HG03457 (cell line): ENCODE data around the gene CDC42BPG.
"Not testable (repeated sequence)": the region's sequence is repeated elsewhere in the genome, so short reads cannot be mapped to it uniquely, and the experiment has no call there.

Source experiments
- ATAC-seq: cut with Tn5 transposase; IDR thresholded peaks from one replicate; pipeline ENCODE4 v1.9.1; 2021; ENCODE audit warnings: moderate number of reproducible peaks; ENCODE audit not compliant: unreplicated experiment

Gene CDC42BPG

GRCh38 chr11:64834723-64835615 lies 9.5 kb downstream of the CDC42BPG start:
- no peak for ATAC-seq

GRCh38 chr11:64834031-64834722 lies 10.3 kb downstream of the CDC42BPG start:
- ATAC-seq, result no peak

DNA sequence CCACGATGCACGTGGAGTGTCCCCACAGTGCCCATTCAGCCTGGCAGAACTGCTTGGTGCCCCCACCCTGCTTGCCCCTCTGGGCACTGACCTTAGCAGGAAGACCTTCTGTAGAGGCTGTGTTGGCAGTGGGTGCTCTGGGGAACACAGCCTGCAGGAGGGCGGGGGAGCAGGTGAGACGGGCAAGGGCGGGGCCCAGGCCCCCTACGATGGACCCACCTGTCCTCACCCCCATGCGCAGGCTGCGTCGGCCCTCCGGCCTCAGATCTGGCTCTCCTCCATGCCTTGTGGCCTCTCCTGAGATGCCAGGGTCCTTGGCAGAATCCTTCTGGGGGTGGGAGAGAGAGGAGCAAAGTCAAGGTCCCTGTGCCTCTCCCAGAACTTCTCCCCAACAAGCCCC lies 10.9 kb downstream of the CDC42BPG start:
- no peak for ATAC-seq

GRCh38 chr11:64833198-64833502 lies 11.3 kb downstream of the CDC42BPG start:
- ATAC-seq, result no peak

DNA sequence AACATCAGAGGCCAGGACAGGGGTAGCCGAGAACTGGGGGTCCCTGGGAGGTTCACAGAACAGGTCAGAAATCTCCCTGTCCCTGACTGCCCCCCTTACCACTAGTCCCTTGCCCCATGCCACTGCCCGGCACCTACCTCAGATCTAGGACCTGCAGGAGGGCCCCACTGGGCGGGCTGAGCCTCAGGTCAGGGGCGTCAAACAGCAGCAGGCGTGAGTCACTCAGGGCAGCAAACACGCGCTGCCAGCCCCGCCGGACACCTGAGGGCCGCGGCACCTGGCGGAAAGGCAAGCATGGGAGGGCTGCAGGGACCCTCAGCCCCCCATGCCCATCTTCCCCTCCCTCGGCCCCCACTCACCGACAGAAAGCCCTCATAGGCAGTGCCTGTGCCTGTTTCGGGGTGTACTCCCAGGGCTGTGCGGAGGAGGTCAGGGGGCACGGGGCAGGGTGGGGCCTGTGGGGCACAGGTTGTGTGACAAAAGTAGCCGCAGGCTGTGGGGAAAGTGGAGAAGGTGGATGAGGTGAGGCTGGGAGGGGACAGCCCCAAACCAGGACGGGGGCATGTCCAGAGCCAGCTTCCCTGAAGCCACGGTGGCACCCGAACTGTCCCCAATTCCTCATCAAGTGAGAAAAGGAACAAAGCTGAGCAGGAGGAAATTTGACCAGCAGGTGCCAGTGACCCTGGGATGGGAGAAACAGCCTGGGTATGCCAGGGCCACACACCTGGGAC lies 11.8 kb downstream of the CDC42BPG start:
- ATAC-seq, result no peak

- no peak for ATAC-seq
Measured at GRCh38 chr11:64831411-64831891, 13.0 kb downstream of the CDC42BPG start.

GRCh38 chr11:64829536-64830251 lies 14.8 kb downstream of the CDC42BPG start:
- no peak for ATAC-seq

DNA sequence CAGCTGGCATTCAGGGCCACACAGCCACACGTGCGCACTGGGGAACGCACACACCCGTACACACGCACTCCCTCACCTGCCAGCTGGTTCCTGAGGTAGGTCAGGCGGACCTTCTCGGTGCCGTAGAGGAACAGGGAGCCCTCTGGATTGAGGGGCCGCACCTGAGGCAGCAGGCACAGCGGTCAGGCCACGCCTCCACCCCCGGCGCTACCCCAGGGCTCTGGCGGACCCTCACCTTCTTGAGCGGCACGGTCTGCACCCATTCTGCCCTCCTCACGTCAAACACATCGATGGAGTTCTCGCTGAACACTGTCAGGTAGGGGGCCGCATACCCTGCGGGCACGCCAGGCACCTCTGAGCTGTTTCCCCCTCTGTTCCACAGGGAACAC lies 17.0 kb downstream of the CDC42BPG start:
- no peak for ATAC-seq

GRCh38 chr11:64826578-64827450 lies 17.6 kb downstream of the CDC42BPG start:
- ATAC-seq, result no peak

DNA sequence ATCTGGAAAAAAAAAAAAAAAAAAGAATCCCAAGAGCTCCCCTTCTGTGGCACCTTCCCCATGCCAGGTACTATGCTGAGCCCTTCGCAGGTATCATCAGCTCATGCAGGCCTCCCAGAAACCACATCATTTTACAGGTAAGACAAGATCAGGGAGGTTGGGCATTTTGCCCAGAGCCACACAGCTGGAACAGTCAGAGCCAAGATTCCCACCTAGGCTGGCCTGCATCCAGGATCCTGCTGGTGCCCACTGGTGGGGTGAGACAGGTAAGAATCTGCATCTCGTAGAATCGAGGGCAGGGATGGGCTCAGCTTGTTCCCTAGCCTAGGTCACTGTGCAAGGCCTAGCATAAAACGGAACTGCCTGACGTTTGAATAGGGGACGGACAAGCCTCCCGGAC lies 18.4 kb downstream of the CDC42BPG start:
- no peak for ATAC-seq

DNA sequence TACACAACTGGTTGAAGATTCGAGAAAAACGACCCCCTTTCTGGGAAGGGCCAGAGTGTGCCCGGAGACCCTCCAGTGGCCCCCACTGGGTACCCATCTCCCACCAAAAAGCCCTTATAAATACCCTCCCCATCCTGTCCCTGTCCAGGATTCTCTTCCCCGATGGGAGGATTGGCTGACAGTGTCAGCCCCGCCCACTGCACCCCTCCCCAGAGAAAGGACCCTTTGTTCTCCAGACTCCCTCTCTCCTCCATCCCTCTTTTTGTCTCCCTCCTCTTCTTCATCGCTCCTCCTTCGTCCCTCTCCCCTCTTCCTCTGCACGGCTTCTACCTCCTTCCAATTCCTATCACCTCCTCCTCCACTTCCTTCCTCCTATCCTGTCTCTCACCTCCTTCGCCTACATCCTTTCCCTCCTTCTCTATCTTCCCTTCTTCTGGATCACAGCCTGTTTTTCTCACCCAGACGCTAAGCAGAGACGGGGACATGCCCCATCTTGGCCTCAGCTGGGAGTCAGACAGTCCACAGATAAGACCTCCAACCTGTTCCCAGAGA lies 20.8 kb downstream of the CDC42BPG start:
- ATAC-seq, result no peak

- ATAC-seq, result no peak
Measured at GRCh38 chr11:64817476-64817875, 27.0 kb downstream of the CDC42BPG start.

GRCh38 chr11:64815433-64815832 lies 29.0 kb downstream of the CDC42BPG start:
- ATAC-seq, result not testable (repeated sequence)

DNA sequence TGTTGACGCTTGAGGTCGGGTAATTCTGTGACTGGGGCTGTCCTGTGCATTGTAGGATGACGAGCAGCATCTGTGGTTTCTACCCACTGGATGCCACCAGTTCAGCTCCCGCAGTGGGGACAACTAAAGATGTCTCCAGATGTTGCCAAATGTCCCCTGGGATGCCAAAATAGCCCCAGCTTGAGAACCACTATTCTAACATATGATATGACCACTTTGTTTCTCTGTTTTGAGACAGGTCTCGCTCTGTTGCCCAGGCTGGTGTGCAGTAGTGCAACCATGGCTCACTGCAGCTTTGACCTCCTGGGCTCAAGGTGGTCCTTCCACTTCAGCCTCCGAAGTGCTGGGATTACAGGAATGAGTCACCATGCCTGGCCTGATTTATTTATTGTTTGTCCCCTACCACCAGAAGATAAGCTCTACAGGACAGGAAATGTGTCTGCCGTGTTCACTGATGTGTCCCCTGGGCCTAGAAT lies 29.7 kb downstream of the CDC42BPG start:
- peak; percentile 50 for ATAC-seq

DNA sequence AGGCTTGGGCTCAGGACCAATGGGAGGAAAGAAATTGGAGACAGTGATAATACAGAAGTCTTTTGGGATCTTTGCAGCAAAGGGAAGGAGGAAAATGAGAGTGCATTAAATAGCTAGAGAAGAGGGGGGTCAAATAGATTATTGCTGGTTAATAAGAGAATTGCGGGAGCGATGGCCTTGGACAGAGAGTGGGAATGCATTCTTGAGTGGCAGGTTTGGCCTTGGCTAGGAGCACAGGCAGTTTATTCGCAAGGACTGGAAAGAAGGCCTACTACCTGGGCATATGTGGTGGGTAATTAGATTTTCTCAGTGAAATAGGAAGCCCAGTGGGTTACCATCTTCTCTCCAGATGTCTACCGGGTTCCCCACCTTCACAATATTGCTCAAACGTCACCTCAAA lies 30.6 kb downstream of the CDC42BPG start:
- no peak for ATAC-seq

GRCh38 chr11:64810891-64811272 lies 33.6 kb downstream of the CDC42BPG start:
- ATAC-seq, result peak; percentile 8

DNA sequence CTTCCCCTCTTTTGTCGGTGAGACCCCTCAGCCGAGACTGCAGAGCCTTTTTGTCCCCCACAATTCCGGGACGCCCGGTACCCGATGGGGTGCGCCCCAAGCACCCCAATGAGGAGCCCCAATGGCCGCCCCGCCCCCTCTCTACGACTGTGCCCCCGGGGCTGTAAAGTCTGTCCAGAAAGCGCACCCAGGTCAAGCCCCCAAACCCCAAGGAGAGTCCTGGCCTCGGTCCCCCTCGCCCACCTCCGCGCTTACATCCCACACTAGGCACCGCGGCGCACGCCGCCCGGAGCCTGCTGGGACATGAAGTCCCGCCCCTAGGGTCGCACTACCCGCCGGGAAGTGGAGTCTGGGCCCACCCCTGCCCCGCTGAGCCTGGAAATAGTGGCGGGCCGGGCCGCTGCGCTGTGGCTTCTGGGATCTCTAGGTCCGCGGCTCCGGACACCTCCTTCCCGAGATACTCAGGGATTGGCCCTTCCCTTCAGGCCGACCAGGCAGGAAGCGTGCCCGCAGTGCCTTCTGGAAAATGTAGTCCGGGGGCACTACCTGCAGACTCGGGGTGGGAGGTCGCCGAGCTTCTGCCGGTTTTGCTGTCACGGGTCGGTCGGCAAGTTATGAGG lies 34.1 kb downstream of the CDC42BPG start, which contains the start of gene MEN1:
Gene MEN1, minus strand, starts transcription at position 281 of the 620 bp plus-strand sequence. CDS start 442 bp downstream, outside the sequence.
- peak; percentile 46 for ATAC-seq

GRCh38 chr11:64809781-64810241 lies 34.6 kb downstream of the CDC42BPG start:
- no peak for ATAC-seq

GRCh38 chr11:64805481-64805880 lies 39.0 kb downstream of the CDC42BPG start:
- no peak for ATAC-seq
